Activated CD4-positive, alpha-beta T cell treated with anti-CD3 and anti-CD28 coated beads, Interleukin-2, amount 50 U/mL, for 48 hours (primary cell): ENCODE measurements around the gene NHERF1.

Experiments used
- DNase-seq, 2 experiments: peaks; one replicate each; pipeline ENCODE4 v3.0.0-alpha.2; 2020

Gene NHERF1

DNA sequence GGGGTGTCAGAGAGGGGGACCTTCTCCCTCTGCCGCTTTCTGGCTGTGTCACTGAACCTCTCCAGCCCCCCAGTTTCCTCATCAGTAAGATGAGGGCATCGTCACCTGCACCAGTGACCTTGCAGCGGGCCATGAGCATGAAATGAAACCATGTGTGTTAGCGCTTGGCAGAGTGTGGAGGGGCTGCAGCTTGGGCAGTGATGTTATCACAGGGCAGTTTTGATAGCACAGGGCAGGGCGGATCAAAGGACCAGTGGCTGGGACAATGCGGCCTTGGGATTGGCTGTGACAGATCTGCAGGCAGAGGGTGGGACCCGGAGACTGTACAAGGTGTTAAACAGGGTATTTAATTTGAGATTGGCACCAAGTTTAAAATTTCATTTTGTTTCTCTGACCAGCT, 66.6 kb downstream of the NHERF1 start:
- DNase-seq, result no peak

DNA sequence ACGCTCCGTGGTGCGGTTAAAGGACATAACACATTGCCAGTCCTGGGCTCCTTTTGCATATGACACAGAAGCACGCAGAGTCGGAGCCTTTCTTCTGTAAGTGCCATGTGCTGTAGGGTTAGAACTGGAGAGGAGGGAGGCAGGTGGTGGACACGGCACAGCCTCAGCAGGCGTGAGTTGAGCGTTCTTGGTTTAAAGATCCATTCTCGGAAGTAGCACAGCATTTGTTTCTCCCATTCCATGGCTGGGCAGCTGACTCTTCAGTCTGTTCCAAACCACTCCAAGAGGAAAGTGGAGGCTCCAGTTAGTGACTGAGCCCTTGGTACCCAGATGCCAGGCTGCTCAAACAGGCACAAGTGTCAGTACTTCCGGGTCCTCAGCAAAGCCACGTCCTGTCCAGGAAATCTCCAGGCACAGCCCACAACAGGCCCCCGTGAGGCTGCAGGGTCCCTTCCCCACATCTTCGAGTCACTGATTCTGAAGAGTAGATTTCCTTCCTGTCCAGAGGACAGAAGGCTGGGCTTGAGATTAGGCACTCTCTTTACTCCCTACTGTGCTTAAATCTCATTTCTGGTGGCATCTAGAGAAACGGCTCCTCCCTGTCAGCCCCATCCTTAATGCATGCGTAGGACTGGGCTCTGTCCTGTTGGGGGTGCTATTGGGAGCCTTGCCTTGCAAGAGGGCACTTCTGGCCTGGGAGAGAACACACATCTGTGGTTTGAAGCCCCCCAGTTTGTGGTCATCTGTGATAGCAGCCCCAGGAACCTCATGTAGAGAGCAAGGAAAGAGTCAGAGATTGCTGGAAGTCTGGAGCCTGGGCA, 67.3 kb downstream of the NHERF1 start:
- DNase-seq, result no peak

DNA sequence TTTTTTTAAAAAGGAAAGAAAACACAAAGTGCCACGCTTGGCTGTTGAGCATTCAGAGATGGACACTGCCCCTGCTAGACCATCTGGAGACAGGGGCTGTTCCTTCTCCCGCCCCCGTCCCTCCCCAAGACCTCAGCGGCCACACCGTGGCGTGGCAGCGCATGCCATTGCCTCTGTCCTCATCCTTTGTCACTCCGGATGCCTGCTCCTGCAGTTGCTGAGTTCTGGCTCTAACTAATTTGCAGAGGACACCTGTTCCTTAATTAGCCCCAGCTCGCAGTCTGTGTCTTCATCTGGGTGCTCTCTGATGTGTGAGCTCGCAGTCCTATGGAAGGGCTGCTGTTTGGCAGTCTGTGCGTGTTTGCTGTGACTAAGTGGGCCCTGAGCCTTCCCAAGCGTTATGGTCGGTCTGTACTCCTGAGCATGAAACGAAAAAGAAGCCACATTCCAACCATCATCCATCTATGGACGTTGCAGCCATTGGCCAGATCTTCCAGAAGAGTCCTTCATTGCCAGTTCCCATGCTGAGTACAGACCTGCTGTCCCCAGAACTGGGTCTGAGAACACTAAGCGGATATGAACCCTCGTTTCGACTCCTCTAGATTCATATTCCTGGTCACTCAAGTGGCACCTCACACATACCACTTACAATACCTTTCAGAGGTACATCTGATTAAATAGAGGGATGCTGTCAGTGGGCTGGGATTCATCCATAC, 68.6 kb downstream of the NHERF1 start:
- DNase-seq, result no peak

DNA sequence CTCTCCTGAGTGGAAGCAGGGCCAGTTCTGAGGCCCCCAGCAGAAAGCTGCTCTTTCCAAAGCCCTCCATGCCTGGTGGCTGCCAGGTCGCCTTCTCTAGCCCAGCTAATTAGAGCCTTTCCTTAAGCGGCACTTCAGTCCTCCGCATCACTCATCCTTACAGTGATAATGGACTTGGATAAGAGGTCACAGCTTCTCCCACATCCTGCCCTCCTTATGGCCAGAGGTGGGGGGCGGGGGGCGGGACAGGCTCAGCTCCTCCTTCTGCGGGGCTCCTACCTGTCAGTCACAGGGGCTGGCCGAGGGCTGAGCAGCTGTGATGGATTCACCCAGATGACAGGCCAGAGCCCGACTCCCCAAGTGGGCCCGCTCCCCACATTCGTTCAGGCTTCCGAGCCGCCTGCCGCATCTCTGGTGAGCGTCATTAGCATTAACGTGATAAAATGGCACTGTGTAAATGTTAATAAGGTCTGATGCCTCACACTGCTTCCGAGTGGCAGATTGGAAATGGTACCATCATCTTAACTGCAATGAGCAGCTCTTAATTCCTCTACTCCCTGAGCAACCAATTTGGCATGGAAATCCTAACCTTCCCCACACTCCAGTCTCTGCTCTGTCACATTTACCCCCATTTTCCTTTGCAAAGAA, 70.0 kb downstream of the NHERF1 start:
- no peak for DNase-seq
